Measurements from ENCODE around the gene RAD50. TPM values are rescaled to one million over a fixed set of nuclear protein-coding genes. Genes with fewer than 3 reads are reported as not detected.

Gene RAD50
- total and polyA plus RNA-seq, 2 of the 4 experiments (the other 2 are of a cell fraction), result 5.2 to 6.2 TPM

DNA sequence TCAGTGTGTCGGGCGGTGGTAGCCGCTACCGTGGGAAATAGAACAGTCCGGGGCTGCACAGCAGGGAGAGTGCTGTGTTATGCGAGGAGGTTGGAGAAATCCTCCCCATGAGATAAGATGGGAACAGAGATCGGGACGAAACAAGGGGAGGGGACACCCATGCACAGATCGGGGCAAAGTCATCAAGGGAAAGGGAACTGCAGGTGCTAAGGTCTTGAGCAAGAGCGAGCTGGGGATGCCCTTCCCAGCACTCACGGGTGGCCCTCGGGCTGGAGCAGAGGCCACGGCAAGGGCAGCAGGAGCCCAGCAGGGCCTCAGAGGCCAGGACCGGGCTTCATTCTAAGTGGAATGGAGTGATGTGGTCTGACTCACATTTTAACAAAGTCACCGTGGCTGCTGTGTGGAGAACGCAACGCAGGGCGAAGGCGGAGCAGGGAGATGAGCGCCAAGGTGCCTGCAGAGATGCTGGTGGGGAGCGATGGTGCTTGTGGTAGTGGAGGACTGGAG, 108.8 kb downstream of the RAD50 start:
- H3K14ac ChIP-seq (replicated peaks; ENCODE audit: low read depth, low read length), result no peak overlapping the region
- H3K4me2 ChIP-seq (ENCODE audit: low read depth, low read length), result no peak overlapping the region
- H2AK9ac ChIP-seq (replicated peaks; ENCODE audit: low read depth, low read length, poor library complexity), result no peak overlapping the region
- no peak overlapping the region for H2BK120ac ChIP-seq (ENCODE audit: low read depth, low read length)
- ChIA-PET CTCF (interaction anchor here (0.6 kb wide), 1 partner anchor 31 kb away, joined by 4 read pairs; no protein-coding TSS in a partner anchor), POLR2A (ENCODE audit: unreplicated experiment) (no interaction called here)
- no peak overlapping the region for H3K4me3 ChIP-seq (ENCODE audit: insufficient read depth, low read depth, low read length)
- no peak overlapping the region for H2BK15ac ChIP-seq (ENCODE audit: low read depth, low read length)
- peak overlapping the region; percentile 51 for H2AFZ ChIP-seq (replicated peaks; ENCODE audit: low read length, poor library complexity)
- no peak overlapping the region for H2AK5ac ChIP-seq (ENCODE audit: low read depth, low read length)
- no peak overlapping the region for H3K23ac ChIP-seq (ENCODE audit: low read depth, low read length)
- TF ChIP-seq, protein P1, sequence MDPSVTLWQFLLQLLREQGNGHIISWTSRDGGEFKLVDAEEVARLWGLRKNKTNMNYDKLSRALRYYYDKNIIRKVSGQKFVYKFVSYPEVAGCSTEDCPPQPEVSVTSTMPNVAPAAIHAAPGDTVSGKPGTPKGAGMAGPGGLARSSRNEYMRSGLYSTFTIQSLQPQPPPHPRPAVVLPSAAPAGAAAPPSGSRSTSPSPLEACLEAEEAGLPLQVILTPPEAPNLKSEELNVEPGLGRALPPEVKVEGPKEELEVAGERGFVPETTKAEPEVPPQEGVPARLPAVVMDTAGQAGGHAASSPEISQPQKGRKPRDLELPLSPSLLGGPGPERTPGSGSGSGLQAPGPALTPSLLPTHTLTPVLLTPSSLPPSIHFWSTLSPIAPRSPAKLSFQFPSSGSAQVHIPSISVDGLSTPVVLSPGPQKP (IDR thresholded peaks at IDR 0.05; ENCODE audit: borderline replicate concordance, low read depth, low read length), result no peak
- TF ChIP-seq BHLHE40 (IDR thresholded peaks at IDR 0.05; ENCODE audit: low read depth, low read length), result no peak
- TF ChIP-seq NFE2L2 (IDR thresholded peaks at IDR 0.05; ENCODE audit: low read depth, low read length), result no peak
- TF ChIP-seq RFX5 (IDR thresholded peaks at IDR 0.05; ENCODE audit: low read depth, low read length), result no peak
- TF ChIP-seq CEBPB (IDR thresholded peaks at IDR 0.05; ENCODE audit: low read depth, low read length), result no peak
- no peak for TF ChIP-seq MAFK (IDR thresholded peaks at IDR 0.05; ENCODE audit: low read depth, low read length)
- TF ChIP-seq FOS (IDR thresholded peaks at IDR 0.05; ENCODE audit: low read depth, low read length), result no peak
- TF ChIP-seq SMC3 (IDR thresholded peaks at IDR 0.05; ENCODE audit: low read depth, low read length), result no peak
- no peak for TF ChIP-seq RCOR1 (IDR thresholded peaks at IDR 0.05; ENCODE audit: insufficient replicate concordance, low read length)
- TF ChIP-seq, protein P2, sequence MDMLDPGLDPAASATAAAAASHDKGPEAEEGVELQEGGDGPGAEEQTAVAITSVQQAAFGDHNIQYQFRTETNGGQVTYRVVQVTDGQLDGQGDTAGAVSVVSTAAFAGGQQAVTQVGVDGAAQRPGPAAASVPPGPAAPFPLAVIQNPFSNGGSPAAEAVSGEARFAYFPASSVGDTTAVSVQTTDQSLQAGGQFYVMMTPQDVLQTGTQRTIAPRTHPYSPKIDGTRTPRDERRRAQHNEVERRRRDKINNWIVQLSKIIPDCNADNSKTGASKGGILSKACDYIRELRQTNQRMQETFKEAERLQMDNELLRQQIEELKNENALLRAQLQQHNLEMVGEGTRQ (IDR thresholded peaks at IDR 0.05; ENCODE audit: low read depth, low read length), result no peak
- no peak for TF ChIP-seq RAD21 (IDR thresholded peaks at IDR 0.05; ENCODE audit: low read length)
- dilution Hi-C loops (cut with HindIII; ENCODE audit: low sequenced_read_pairs, unreplicated experiment) (no loop called here), in situ Hi-C loops (cut with MboI; ENCODE audit: low sequenced_read_pairs) (no loop called here), intact Hi-C loops (cut with micrococcal nuclease) (no loop called here)
- H3K27me3 ChIP-seq (ENCODE audit: control insufficient read depth, insufficient read depth, low read length), result no peaks in the 10 kb centered on the region
- H3K4ac ChIP-seq (ENCODE audit: low read depth, low read length), result no peak overlapping the region
- H4K91ac ChIP-seq (ENCODE audit: insufficient read depth, low read depth, low read length), result no peak overlapping the region
- no peak overlapping the region for H3K56ac ChIP-seq (ENCODE audit: extremely low read depth, insufficient read depth, low read length)
- no peak overlapping the region for H4K8ac ChIP-seq (ENCODE audit: low read depth in 2 of 2, low read length in 2 of 2)
- H3K36me3 ChIP-seq (ENCODE audit: control insufficient read depth, insufficient read depth, low read length), result no peaks in the 10 kb centered on the region
- ATAC-seq (ENCODE audit: low read depth), result no peak
- no peak overlapping the region for H3K18ac ChIP-seq (ENCODE audit: low read depth, low read length)
- peaks cover 3% of the 10 kb centered on the region; the same call in 1 of the 2 replicates for H3K4me1 ChIP-seq (ENCODE audit: control insufficient read depth, insufficient read depth, low read length)
- no peak overlapping the region for H2BK20ac ChIP-seq (ENCODE audit: low read depth, low read length)
- no peaks in the 10 kb centered on the region for H3K9me3 ChIP-seq (ENCODE audit: control insufficient read depth, insufficient read depth, low read length)
- no peak overlapping the region for H3K27ac ChIP-seq (ENCODE audit: insufficient read depth, low read length)
- no peak overlapping the region for H4K5ac ChIP-seq (ENCODE audit: low read depth, low read length)
- BruUV-seq (replicated peaks), result no TSS peak
- no peak overlapping the region for H3K9ac ChIP-seq (ENCODE audit: low read depth, low read length)
- WGBS, 2 experiments (ENCODE audit: extremely low coverage in 2 of 2, insufficient read length in 1 of 2), result 84% methylated on average over 11 of the region's 21 CpGs; no CpG with 5 or more reads in 1 of the 2 experiments
- no peaks in the 10 kb centered on the region for H3K9me1 ChIP-seq (ENCODE audit: insufficient read depth, low read length)
- no peaks in the 10 kb centered on the region for H4K20me1 ChIP-seq (ENCODE audit: insufficient read depth, low read length)
- no peak for DNase-seq
- H3K79me1 ChIP-seq (ENCODE audit: low read depth in 1 of 2, low read length in 2 of 2), result no peaks in the 10 kb centered on the region
- H2BK5ac ChIP-seq (ENCODE audit: low read depth, low read length, poor library complexity, severe bottlenecking), result no peak overlapping the region

Data from IMR-90 (cell line).